SK-N-SH (cell line): ENCODE data around the gene TPST2.

Experiments
- EP300 ChIP-seq, 2 experiments: IDR thresholded peaks; 2 replicates each; pipeline versions ENCODE4 v1.4.0 to v1.6.1; 2012; ENCODE audit warnings: borderline replicate concordance in 1 of 2, low read depth in 1 of 2, low read length in 1 of 2
- EZH2phosphoT487 ChIP-seq: fragments of 200-600 bp; sonication (generic); IDR thresholded peaks from 2 replicates; pipeline ENCODE4 v1.6.1; 2017; ENCODE audit warnings: low read depth, mixed run types, mild to moderate bottlenecking, antibody characterized with exemption, moderate library complexity, borderline replicate concordance
- GABPA ChIP-seq: IDR thresholded peaks from 2 replicates; pipeline ENCODE4 v1.4.0; 2012; ENCODE audit warnings: low read depth, mild to moderate bottlenecking
- PBX3 ChIP-seq: IDR thresholded peaks from 2 replicates; pipeline ENCODE4; 2012
- POLR2AphosphoS5 ChIP-seq: IDR thresholded peaks from 2 replicates; pipeline ENCODE4 v1.6.1; 2012; ENCODE audit warnings: low read depth, low read length
- TEAD4 ChIP-seq: IDR thresholded peaks from 2 replicates; pipeline ENCODE4 v1.4.0; 2012; ENCODE audit warnings: mild to moderate bottlenecking, borderline replicate concordance; ENCODE audit not compliant: insufficient read depth
- TF ChIP-seq, protein P1 (sequence below): fragments of 200-600 bp; sonication (generic); IDR thresholded peaks from 2 replicates; pipeline ENCODE4 v1.6.1; 2017; ENCODE audit warnings: antibody characterized with exemption, mild to moderate bottlenecking, moderate library complexity
- TF ChIP-seq, protein P2 (sequence below): IDR thresholded peaks from 2 replicates; pipeline ENCODE4 v1.4.0; 2012; ENCODE audit warnings: low read depth

GRCh38 chr22:26536056-26536761 is 53.7 kb downstream of the TPST2 start:
- TF ChIP-seq, protein P1, sequence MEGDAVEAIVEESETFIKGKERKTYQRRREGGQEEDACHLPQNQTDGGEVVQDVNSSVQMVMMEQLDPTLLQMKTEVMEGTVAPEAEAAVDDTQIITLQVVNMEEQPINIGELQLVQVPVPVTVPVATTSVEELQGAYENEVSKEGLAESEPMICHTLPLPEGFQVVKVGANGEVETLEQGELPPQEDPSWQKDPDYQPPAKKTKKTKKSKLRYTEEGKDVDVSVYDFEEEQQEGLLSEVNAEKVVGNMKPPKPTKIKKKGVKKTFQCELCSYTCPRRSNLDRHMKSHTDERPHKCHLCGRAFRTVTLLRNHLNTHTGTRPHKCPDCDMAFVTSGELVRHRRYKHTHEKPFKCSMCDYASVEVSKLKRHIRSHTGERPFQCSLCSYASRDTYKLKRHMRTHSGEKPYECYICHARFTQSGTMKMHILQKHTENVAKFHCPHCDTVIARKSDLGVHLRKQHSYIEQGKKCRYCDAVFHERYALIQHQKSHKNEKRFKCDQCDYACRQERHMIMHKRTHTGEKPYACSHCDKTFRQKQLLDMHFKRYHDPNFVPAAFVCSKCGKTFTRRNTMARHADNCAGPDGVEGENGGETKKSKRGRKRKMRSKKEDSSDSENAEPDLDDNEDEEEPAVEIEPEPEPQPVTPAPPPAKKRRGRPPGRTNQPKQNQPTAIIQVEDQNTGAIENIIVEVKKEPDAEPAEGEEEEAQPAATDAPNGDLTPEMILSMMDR = no peak
- no peak for TF ChIP-seq TEAD4
- no peak for TF ChIP-seq POLR2AphosphoS5
- no peak for TF ChIP-seq PBX3
- TF ChIP-seq GABPA = no peak
- TF ChIP-seq EP300 (IDR thresholded peaks at IDR 0.05; ENCODE audit: borderline replicate concordance in 1 of 2, low read depth in 1 of 2, low read length in 1 of 2) = no peak
- TF ChIP-seq EZH2phosphoT487 = no peak
- TF ChIP-seq, protein P2, sequence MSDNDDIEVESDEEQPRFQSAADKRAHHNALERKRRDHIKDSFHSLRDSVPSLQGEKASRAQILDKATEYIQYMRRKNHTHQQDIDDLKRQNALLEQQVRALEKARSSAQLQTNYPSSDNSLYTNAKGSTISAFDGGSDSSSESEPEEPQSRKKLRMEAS = no peak
